T-helper 1 cell treated with Interleukin-12 subunit alpha and Interleukin-12 subunit beta and Interleukin-4 antibody, amounts not matched to agents 30 μg/mL and 1 μg/mL, for 36 hours (primary cell): ENCODE results near the gene ANKS1B.

Experiments used
- H3K27ac Mint-ChIP-seq: one replicate; pipeline ENCODE4 v1.8.0; 2021; ENCODE audit warnings: mild to moderate bottlenecking, mixed read lengths
- H3K27me3 Mint-ChIP-seq: one replicate; pipeline ENCODE4 v1.8.0; 2021; ENCODE audit warnings: low read depth, mixed read lengths
- H3K36me3 Mint-ChIP-seq: one replicate; pipeline ENCODE4 v1.8.0; 2021; ENCODE audit warnings: low read depth, mixed read lengths
- H3K4me1 Mint-ChIP-seq: one replicate; pipeline ENCODE4 v1.8.0; 2021; ENCODE audit warnings: low read depth, mixed read lengths
- H3K4me3 Mint-ChIP-seq: one replicate; pipeline ENCODE4 v1.8.0; 2021; ENCODE audit warnings: mild to moderate bottlenecking, moderate library complexity, mixed read lengths
- H3K9me3 Mint-ChIP-seq: one replicate; pipeline ENCODE4 v1.8.0; 2021; ENCODE audit warnings: mixed read lengths

Gene ANKS1B

GRCh38 chr12:99926511-99927169 is 58.1 kb downstream of the ANKS1B start:
- no peak overlapping the region for H3K27ac Mint-ChIP-seq
- H3K4me1 Mint-ChIP-seq, result no peaks in the 10 kb centered on the region
- no peaks in the 10 kb centered on the region for H3K9me3 Mint-ChIP-seq
- no peak overlapping the region for H3K4me3 Mint-ChIP-seq
- no peaks in the 10 kb centered on the region for H3K36me3 Mint-ChIP-seq
- no peaks in the 10 kb centered on the region for H3K27me3 Mint-ChIP-seq

DNA sequence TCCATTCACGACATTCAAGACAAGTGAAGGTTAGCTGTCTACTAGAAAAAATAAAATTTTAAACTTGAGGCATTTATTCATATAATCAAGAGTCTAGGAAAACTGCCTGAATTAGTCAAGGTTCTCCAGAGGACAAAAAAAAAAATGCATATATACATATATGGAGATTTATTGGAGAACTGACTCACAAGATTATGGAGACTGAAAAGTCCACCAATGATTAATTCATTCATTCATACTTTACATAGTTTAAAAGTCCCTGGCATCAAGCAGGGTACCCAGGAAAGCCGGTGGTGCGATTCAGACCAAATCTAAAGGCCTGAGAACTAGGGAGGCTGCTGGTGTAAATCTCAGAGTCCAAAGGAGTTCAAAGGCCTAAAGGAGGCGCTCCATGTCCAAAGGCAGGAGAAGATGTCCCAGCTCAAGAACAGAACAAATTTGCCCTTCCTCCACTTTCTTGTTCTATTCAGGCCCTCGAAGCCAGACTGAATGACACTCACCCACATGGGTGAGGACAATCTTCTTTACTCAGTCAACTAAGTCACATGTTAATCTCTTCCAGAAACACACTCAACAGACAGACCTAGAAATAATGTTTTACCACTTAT is 64.3 kb downstream of the ANKS1B start:
- H3K36me3 Mint-ChIP-seq, result no peaks in the 10 kb centered on the region
- H3K27ac Mint-ChIP-seq, result no peak overlapping the region
- H3K9me3 Mint-ChIP-seq, result no peaks in the 10 kb centered on the region
- H3K4me1 Mint-ChIP-seq, result no peaks in the 10 kb centered on the region
- no peaks in the 10 kb centered on the region for H3K27me3 Mint-ChIP-seq
- no peak overlapping the region for H3K4me3 Mint-ChIP-seq

DNA sequence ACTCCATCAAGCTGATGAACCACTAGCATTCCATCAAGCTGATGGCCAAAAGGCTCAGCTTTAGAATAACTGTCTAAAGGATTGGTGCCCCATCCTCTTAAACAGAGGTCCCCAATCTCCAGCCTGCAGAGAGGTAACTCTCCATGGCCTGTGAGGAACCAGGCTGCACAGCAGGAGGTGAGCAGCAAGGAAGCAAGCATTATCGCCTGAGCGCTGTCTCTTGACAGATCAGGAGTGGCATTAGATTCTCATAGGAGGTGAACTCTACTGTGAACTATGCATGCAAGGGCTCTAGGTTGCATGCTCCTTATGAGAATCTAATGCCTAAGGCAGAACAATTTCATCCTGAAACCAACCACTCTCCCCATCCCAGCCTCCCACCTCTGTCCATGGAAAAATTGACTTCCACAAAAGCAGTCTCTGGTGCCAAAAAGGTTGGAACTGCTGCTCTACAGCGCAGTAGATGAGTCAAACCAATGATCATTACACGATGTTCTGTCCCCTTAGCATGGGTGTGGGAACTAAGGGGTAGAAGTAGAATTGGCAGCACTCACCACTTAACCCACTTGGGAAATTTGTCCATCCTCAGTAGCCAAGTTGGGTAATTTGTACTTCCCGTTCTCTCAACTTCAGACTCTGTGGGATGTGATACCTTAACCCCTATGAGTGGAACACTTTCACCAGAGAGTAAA is 66.9 kb downstream of the ANKS1B start:
- Mint-ChIP-seq H3K9me3 (no peaks in the 10 kb centered on the region), H3K36me3 (no peaks in the 10 kb centered on the region), H3K4me1 (no peaks in the 10 kb centered on the region)

DNA sequence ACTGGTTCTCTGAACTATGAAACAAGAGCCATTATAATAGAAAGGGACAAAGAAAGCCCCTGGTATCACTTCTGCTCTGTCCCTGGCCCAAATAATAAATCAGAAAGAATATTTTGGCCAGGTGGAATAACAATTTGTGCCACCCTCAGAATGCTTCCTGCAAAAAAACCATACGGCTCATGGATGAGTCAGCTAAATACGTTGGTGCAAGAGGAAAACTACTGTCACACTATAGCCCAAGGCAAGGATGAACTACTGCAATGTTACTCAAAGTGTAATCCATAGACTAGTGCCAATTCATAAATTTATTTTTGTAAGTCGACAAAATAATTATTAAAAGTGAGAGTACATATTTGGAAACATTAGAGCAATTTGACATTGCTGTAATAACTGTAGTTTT is 68.2 kb downstream of the ANKS1B start:
- no peak overlapping the region for H3K27ac Mint-ChIP-seq
- no peaks in the 10 kb centered on the region for H3K4me1 Mint-ChIP-seq
- H3K9me3 Mint-ChIP-seq, result no peaks in the 10 kb centered on the region
- no peaks in the 10 kb centered on the region for H3K36me3 Mint-ChIP-seq
- H3K27me3 Mint-ChIP-seq, result no peaks in the 10 kb centered on the region
- no peak overlapping the region for H3K4me3 Mint-ChIP-seq

More for the DNA sequence above, 66.9 kb downstream of the ANKS1B start:
- Mint-ChIP-seq H3K27me3 (no peaks in the 10 kb centered on the region), H3K4me3 (no peak overlapping the region), H3K27ac (no peak overlapping the region)

DNA sequence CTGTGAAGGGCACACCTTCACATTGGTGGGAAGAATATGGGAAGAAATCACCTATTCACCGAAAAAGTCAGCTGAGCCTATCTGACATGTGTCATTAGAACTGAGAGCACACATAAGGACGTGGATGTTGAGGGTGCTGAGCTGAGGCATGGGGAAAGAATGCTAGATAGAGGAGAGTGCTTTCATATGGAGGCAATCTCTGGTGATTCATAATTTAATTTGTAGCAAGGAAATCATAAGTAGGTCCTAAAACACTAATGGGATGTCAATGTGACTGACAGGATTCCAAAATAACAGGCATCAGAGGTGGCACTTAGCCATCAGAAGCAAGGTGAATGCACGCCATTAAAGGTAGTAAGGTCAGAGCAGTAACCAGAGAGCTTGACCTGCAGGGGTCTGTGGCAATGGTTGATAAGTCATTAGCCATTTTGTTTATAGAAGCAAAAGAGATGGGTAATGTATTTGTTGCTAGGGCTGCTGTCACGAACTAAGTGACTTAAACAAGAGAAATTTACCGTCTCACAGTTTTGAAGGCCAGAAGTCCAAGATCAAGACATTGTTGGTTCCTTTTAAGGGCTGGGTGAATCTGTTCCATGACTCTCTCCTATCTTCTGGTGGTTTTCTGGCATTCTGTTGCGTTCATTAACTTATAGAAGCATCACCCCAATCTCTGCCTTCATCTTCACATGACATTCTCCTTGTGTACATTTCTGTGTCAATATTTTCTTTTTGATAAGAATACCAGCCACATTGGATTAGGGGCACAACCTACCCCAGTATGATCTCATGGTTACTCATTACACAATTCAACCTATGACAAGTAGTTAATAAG is 69.3 kb downstream of the ANKS1B start:
- Mint-ChIP-seq H3K36me3 (no peaks in the 10 kb centered on the region), H3K27me3 (no peaks in the 10 kb centered on the region), H3K9me3 (no peaks in the 10 kb centered on the region), H3K4me3 (no peak overlapping the region), H3K27ac (no peak overlapping the region), H3K4me1 (no peaks in the 10 kb centered on the region)

- Mint-ChIP-seq H3K27ac (no peak overlapping the region), H3K27me3 (no peaks in the 10 kb centered on the region), H3K9me3 (no peaks in the 10 kb centered on the region), H3K4me3 (no peak overlapping the region), H3K36me3 (no peaks in the 10 kb centered on the region), H3K4me1 (no peaks in the 10 kb centered on the region)
These were observed 70.5 kb downstream of the ANKS1B start for GRCh38 chr12:99914206-99914605.

- Mint-ChIP-seq H3K27ac (no peak overlapping the region), H3K36me3 (no peaks in the 10 kb centered on the region), H3K27me3 (no peaks in the 10 kb centered on the region), H3K9me3 (no peaks in the 10 kb centered on the region), H3K4me1 (no peaks in the 10 kb centered on the region), H3K4me3 (no peak overlapping the region)
These were observed 72.8 kb downstream of the ANKS1B start for GRCh38 chr12:99911967-99912366.

DNA sequence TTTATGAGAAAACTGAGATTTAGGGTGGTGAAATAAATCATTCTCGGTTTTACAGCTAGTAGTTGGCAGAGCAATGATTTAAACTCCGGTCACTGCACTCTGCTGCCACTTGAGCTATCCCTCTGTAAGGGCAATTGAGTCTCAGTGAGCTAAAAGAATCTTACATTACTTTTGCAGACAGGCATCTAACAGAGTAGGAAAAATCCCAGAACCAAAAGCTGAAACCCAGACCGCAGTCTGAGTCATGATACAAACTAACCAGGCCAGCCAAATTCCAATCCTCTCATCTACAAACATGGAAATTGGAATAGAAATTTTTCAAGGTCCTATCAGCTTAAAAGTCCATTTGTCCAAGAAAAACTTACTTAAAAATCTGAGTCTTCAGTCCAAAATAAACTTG is 73.7 kb downstream of the ANKS1B start:
- H3K9me3 Mint-ChIP-seq, result no peaks in the 10 kb centered on the region
- H3K36me3 Mint-ChIP-seq, result no peaks in the 10 kb centered on the region

DNA sequence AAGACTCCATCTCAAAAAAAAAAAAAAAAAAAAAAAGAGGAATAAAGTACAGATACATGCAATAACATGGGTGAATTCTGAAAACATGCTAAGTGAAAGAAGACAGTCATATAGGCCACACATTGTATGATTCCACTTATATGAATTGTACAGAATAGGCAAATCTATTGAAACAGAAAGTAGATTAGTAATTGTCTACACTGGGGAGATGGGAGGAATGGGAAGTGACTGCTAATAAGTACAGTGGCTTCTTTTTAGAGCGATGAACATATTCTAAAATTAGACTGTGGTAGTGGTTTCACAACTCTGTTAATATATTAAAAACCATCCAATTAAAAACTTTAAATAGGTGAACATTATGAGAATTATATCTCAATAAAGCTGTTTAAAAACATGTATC is 74.4 kb downstream of the ANKS1B start:
- no peaks in the 10 kb centered on the region for H3K36me3 Mint-ChIP-seq
- H3K9me3 Mint-ChIP-seq, result no peaks in the 10 kb centered on the region
- no peak overlapping the region for H3K27ac Mint-ChIP-seq
- H3K27me3 Mint-ChIP-seq, result no peaks in the 10 kb centered on the region
- no peaks in the 10 kb centered on the region for H3K4me1 Mint-ChIP-seq
- H3K4me3 Mint-ChIP-seq, result no peak overlapping the region

More for the DNA sequence above, 73.7 kb downstream of the ANKS1B start:
- no peak overlapping the region for H3K4me3 Mint-ChIP-seq
- H3K27me3 Mint-ChIP-seq, result no peaks in the 10 kb centered on the region
- H3K4me1 Mint-ChIP-seq, result no peaks in the 10 kb centered on the region
- H3K27ac Mint-ChIP-seq, result no peak overlapping the region

- Mint-ChIP-seq H3K27ac (no peak overlapping the region), H3K4me3 (no peak overlapping the region), H3K9me3 (no peaks in the 10 kb centered on the region), H3K27me3 (no peaks in the 10 kb centered on the region), H3K36me3 (no peaks in the 10 kb centered on the region), H3K4me1 (no peaks in the 10 kb centered on the region)
These were observed 77.8 kb downstream of the ANKS1B start for GRCh38 chr12:99906786-99907579.

DNA sequence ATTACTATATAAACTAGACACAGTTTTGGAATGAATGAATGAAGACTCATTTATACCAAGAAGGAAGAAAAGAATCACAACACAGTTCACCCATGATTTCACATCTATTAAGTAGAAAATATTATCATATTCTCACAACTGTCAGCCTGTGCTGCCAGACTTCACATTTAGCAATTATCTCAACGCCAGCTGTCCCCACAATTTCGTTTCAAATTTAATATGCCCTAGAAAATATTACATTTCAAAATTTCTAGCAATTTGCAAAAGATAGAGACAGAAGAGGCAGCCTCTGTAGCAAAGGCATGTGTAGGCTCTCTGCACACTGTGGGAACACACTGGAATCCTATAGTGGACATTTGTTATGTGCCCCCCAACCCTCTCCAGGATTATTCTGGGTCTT is 83.6 kb downstream of the ANKS1B start:
- H3K27ac Mint-ChIP-seq, result no peak overlapping the region
- no peaks in the 10 kb centered on the region for H3K36me3 Mint-ChIP-seq

GRCh38 chr12:99898645-99899044 is 86.1 kb downstream of the ANKS1B start:
- no peaks in the 10 kb centered on the region for H3K4me1 Mint-ChIP-seq
- peaks cover 4% of the 10 kb centered on the region for H3K9me3 Mint-ChIP-seq
- no peak overlapping the region for H3K4me3 Mint-ChIP-seq
- no peaks in the 10 kb centered on the region for H3K36me3 Mint-ChIP-seq
- H3K27me3 Mint-ChIP-seq, result no peaks in the 10 kb centered on the region
- no peak overlapping the region for H3K27ac Mint-ChIP-seq

More for the DNA sequence above, 83.6 kb downstream of the ANKS1B start:
- H3K9me3 Mint-ChIP-seq, result no peaks in the 10 kb centered on the region
- H3K27me3 Mint-ChIP-seq, result no peaks in the 10 kb centered on the region
- no peaks in the 10 kb centered on the region for H3K4me1 Mint-ChIP-seq
- H3K4me3 Mint-ChIP-seq, result no peak overlapping the region

- Mint-ChIP-seq H3K27ac (no peak overlapping the region), H3K36me3 (no peaks in the 10 kb centered on the region), H3K9me3 (no peaks in the 10 kb centered on the region), H3K4me3 (no peak overlapping the region), H3K4me1 (no peaks in the 10 kb centered on the region), H3K27me3 (no peaks in the 10 kb centered on the region)
These were observed 105.3 kb downstream of the ANKS1B start for GRCh38 chr12:99879439-99879838.

DNA sequence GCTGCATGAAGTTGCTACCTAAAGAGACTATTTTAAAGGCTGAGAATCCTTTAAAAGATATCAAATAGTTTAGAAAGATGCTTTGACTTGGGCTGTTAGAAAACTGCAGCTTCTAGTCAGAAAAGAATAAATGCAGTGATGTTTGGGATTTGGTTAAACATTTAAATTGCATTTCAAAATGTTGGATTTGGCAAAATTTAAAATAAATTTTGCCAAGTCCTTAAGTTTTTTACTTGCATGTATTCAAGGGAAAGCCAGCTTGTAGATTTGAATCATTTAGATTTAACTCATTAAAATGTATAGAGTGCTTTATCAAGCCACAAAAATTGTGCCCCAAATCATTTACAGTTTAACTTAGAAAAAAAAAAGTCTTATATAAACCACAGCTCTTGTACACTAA is 109.7 kb downstream of the ANKS1B start:
- H3K4me3 Mint-ChIP-seq, result no peak overlapping the region
- no peak overlapping the region for H3K27ac Mint-ChIP-seq
- H3K27me3 Mint-ChIP-seq, result no peaks in the 10 kb centered on the region
- H3K4me1 Mint-ChIP-seq, result no peaks in the 10 kb centered on the region
- no peaks in the 10 kb centered on the region for H3K36me3 Mint-ChIP-seq
- peaks cover 8% of the 10 kb centered on the region for H3K9me3 Mint-ChIP-seq
